ENCODE data around the gene KAT7. TPM values are rescaled to one million over a fixed set of nuclear protein-coding genes. Genes with fewer than 3 reads are reported as not detected.

Gene KAT7
- polyA plus RNA-seq, 1 donor from 2014 or later, result 31.0 TPM

- no peak overlapping the region for H2AFZ ChIP-seq (ENCODE audit: low read depth, low read length)
- no peaks in the 10 kb centered on the region for H3K27me3 ChIP-seq (ENCODE audit: insufficient read depth, low read depth, low read length)
- TF ChIP-seq CTCF (IDR thresholded peaks at IDR 0.05; ENCODE audit: poor library complexity, severe bottlenecking) (no peak), POLR2AphosphoS5 (IDR thresholded peaks at IDR 0.05) (no peak), MXI1 (conservative IDR thresholded peaks at IDR 0.05; ENCODE audit: poor library complexity, severe bottlenecking) (no peak), TAF1 (IDR thresholded peaks at IDR 0.05; ENCODE audit: low read depth) (no peak), EP300 (conservative IDR thresholded peaks at IDR 0.05; ENCODE audit: poor library complexity, severe bottlenecking) (no peak), RAD21 (conservative IDR thresholded peaks at IDR 0.05) (no peak), SMC3 (conservative IDR thresholded peaks at IDR 0.05; ENCODE audit: poor library complexity) (no peak), REST (IDR thresholded peaks at IDR 0.05; ENCODE audit: borderline replicate concordance) (no peak), EZH2 (IDR thresholded peaks at IDR 0.05; ENCODE audit: borderline replicate concordance, insufficient read depth, low read length, poor library complexity, severe bottlenecking) (no peak)
- no peak overlapping the region for H3K9ac ChIP-seq (ENCODE audit: low read length)
- H3K4me3 ChIP-seq (ENCODE audit: low read length), result no peak overlapping the region
- H3K36me3 ChIP-seq (ENCODE audit: insufficient read depth, low read length), result no peaks in the 10 kb centered on the region
- no peak overlapping the region for H3K4me2 ChIP-seq (ENCODE audit: low read length)
- H3F3A ChIP-seq (ENCODE audit: insufficient read depth, low read length, poor library complexity, severe bottlenecking), result no peaks in the 10 kb centered on the region
- H3K9me2 ChIP-seq (ENCODE audit: insufficient read depth, low read length), result no peaks in the 10 kb centered on the region
- no peaks in the 10 kb centered on the region for H4K20me1 ChIP-seq (ENCODE audit: insufficient read depth)
- H3K9me3 ChIP-seq (ENCODE audit: low read length), result no peaks in the 10 kb centered on the region
- no peak overlapping the region for H3K27ac ChIP-seq (ENCODE audit: low read length)
- no peaks in the 10 kb centered on the region for H3K79me2 ChIP-seq (replicated peaks; ENCODE audit: insufficient read depth, low read length)
These were observed 53.9 kb downstream of the KAT7 start for GRCh38 chr17:49842371-49842770.

DNA sequence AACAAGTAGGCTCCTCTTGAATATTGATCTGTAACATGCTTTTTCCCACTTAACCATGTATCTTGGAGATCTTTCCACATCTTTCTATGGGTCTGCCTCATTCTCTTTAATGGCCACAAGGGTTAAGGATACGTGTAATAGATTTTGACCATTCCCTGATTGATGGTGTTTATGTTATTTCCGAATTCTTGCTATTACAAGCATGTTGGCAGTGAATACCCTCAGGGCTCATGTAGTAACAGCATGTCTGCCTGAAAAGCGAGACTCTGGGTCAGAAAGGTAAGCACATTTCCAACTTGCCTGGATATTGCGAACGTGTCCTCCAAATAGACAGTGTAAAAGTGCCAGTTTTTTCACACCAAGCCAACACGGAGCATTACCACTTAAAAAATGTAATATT, 54.4 kb downstream of the KAT7 start:
- TF ChIP-seq TAF1 (IDR thresholded peaks at IDR 0.05; ENCODE audit: low read depth) (no peak), POLR2AphosphoS5 (IDR thresholded peaks at IDR 0.05) (no peak), RAD21 (conservative IDR thresholded peaks at IDR 0.05) (no peak), MXI1 (conservative IDR thresholded peaks at IDR 0.05; ENCODE audit: poor library complexity, severe bottlenecking) (no peak), CTCF (IDR thresholded peaks at IDR 0.05; ENCODE audit: poor library complexity, severe bottlenecking) (no peak), REST (IDR thresholded peaks at IDR 0.05; ENCODE audit: borderline replicate concordance) (no peak), EZH2 (IDR thresholded peaks at IDR 0.05; ENCODE audit: borderline replicate concordance, insufficient read depth, low read length, poor library complexity, severe bottlenecking) (no peak), EP300 (conservative IDR thresholded peaks at IDR 0.05; ENCODE audit: poor library complexity, severe bottlenecking) (no peak), SMC3 (conservative IDR thresholded peaks at IDR 0.05; ENCODE audit: poor library complexity) (no peak)
- Histone ChIP-seq H3K9me2 (ENCODE audit: insufficient read depth, low read length) (no peaks in the 10 kb centered on the region), H3K79me2 (replicated peaks; ENCODE audit: insufficient read depth, low read length) (no peaks in the 10 kb centered on the region), H3K9me3 (ENCODE audit: low read length) (no peaks in the 10 kb centered on the region), H3K4me2 (ENCODE audit: low read length) (no peak overlapping the region), H3K27ac (ENCODE audit: low read length) (no peak overlapping the region), H4K20me1 (ENCODE audit: insufficient read depth) (no peaks in the 10 kb centered on the region), H3K9ac (ENCODE audit: low read length) (no peak overlapping the region), H2AFZ (ENCODE audit: low read depth, low read length) (no peak overlapping the region), H3K27me3 (ENCODE audit: insufficient read depth, low read depth, low read length) (no peaks in the 10 kb centered on the region), H3K4me3 (ENCODE audit: low read length) (no peak overlapping the region), H3F3A (ENCODE audit: insufficient read depth, low read length, poor library complexity, severe bottlenecking) (no peaks in the 10 kb centered on the region), H3K36me3 (ENCODE audit: insufficient read depth, low read length) (no peaks in the 10 kb centered on the region)
